PC-9 (cell line): ENCODE measurements around the gene POU4F3.

ENCODE experiments used
- CTCF ChIP-seq: fragments of 200-600 bp; sonication (generic); conservative IDR thresholded peaks from 2 replicates; pipeline ENCODE4 v1.6.1; 2017; ENCODE audit warnings: mixed run types, antibody characterized with exemption, mild to moderate bottlenecking, moderate library complexity
- EZH2 ChIP-seq: fragments of 200-600 bp; sonication (generic); IDR thresholded peaks from 2 replicates; pipeline ENCODE4 v1.8.0; 2017; ENCODE audit warnings: antibody characterized with exemption, low read depth

- no peak for TF ChIP-seq CTCF
- no peak for TF ChIP-seq EZH2
Measured at GRCh38 chr5:146340260-146341081, 1.8 kb downstream of the POU4F3 start.
